SK-N-SH (cell line): Measurements from ENCODE around the gene JMJD6. TPM values are rescaled to one million over a fixed set of nuclear protein-coding genes. Genes with fewer than 3 reads are reported as not detected.

ENCODE experiments used
- CTCF ChIA-PET: fragments of 300-600, 350-600 bp; formaldehyde crosslinking; extraction: SDS; loops from one replicate; lab custom pipeline; 2021; lab: Yijun Ruan, JAX
- POLR2A ChIA-PET: fragments of 350-600 bp; sonication (Branson Sonifier 250); formaldehyde crosslinking; extraction: SDS; loops from one replicate; lab custom pipeline; 2020; ENCODE audit warnings: antibody characterized with exemption, inconsistent platforms; lab: Yijun Ruan, JAX
- DNase-seq: peaks from one replicate; pipeline ENCODE4 v3.0.0; 2012
- H2AFZ ChIP-seq: fragments of 200-600 bp; sonication (generic); 2 replicates; pipeline ENCODE4 v1.8.1; 2016; ENCODE audit warnings: antibody characterized with exemption, mild to moderate bottlenecking, low read depth
- H3F3A ChIP-seq: fragments of 200-600 bp; sonication (generic); replicated peaks from 2 replicates; pipeline ENCODE3; 2016; ENCODE audit warnings: antibody characterized with exemption, mild to moderate bottlenecking; ENCODE audit not compliant: insufficient read depth
- H3K27ac ChIP-seq, 2 experiments: fragments of 200-500 bp in 1 of 2; fragments of 200-600 bp in 1 of 2; sonication (Bioruptor generic) in 1 of 2; sonication (generic), shearing (Covaris generic) in 1 of 2; 2 replicates each; pipeline versions ENCODE4 v1.5.1 to v1.6.1; 2014 to 2016; ENCODE audit warnings: low read depth in 2 of 2, inconsistent platforms in 1 of 2, low read length in 1 of 2, mild to moderate bottlenecking in 1 of 2, mixed read lengths in 1 of 2
- H3K27me3 ChIP-seq: fragments of 200-600 bp; sonication (generic), shearing (Covaris generic); 2 replicates; pipeline ENCODE4 v1.6.1; 2016; ENCODE audit warnings: mixed run types; ENCODE audit not compliant: insufficient read depth
- H3K36me3 ChIP-seq, 2 experiments: fragments of 200-500 bp in 1 of 2; fragments of 200-600 bp in 1 of 2; sonication (Bioruptor generic) in 1 of 2; sonication (generic) in 1 of 2; replicated peaks in 1 of 2; 2 replicates each; pipeline versions ENCODE3 to v1.5.1; 2014 to 2016; ENCODE audit warnings: low read length in 1 of 2, mild to moderate bottlenecking in 1 of 2; ENCODE audit not compliant: insufficient read depth in 2 of 2, control insufficient read depth in 1 of 2
- H3K4me1 ChIP-seq, 2 experiments: fragments of 200-500 bp in 1 of 2; fragments of 200-600 bp in 1 of 2; sonication (Bioruptor generic) in 1 of 2; sonication (generic), shearing (Covaris generic) in 1 of 2; 2 replicates each; pipeline versions ENCODE4 v1.5.1 to v1.6.1; 2014 to 2016; ENCODE audit warnings: low read depth in 1 of 2, low read length in 1 of 2, mixed run types in 1 of 2; ENCODE audit not compliant: insufficient read depth in 2 of 2, control insufficient read depth in 1 of 2
- H3K4me2 ChIP-seq: fragments of 200-600 bp; sonication (generic), shearing (Covaris generic); 2 replicates; pipeline ENCODE4 v1.6.1; 2017; ENCODE audit warnings: mixed run types
- H3K4me3 ChIP-seq, 2 experiments: fragments of 200-500 bp in 1 of 2; fragments of 200-600 bp in 1 of 2; sonication (Bioruptor generic) in 1 of 2; sonication (generic), shearing (Covaris generic) in 1 of 2; 2 replicates each; pipeline versions ENCODE4 v1.5.1 to v1.8.1; 2014 to 2016; ENCODE audit warnings: low read depth in 2 of 2, inconsistent platforms in 1 of 2, low read length in 1 of 2, mild to moderate bottlenecking in 1 of 2, mixed read lengths in 1 of 2, moderate library complexity in 1 of 2
- H3K79me2 ChIP-seq: fragments of 200-600 bp; sonication (generic); 2 replicates; pipeline ENCODE4 v1.8.1; 2017; ENCODE audit warnings: mild to moderate bottlenecking; ENCODE audit not compliant: insufficient read depth
- H3K9ac ChIP-seq: fragments of 200-600 bp; sonication (generic); 2 replicates; pipeline ENCODE4 v1.6.1; 2017; ENCODE audit warnings: mixed run types
- H3K9me2 ChIP-seq: fragments of 200-600 bp; sonication (generic); 2 replicates; pipeline ENCODE4 v1.6.1; 2017; ENCODE audit warnings: mixed run types
- H3K9me3 ChIP-seq: fragments of 200-600 bp; sonication (generic); 2 replicates; pipeline ENCODE4 v1.6.1; 2017; ENCODE audit warnings: mixed run types, mild to moderate bottlenecking, moderate library complexity
- H4K20me1 ChIP-seq: fragments of 200-600 bp; sonication (generic); 2 replicates; pipeline ENCODE4 v1.6.1; 2017; ENCODE audit warnings: mild to moderate bottlenecking, mixed run types; ENCODE audit not compliant: insufficient read depth
- CHD2 ChIP-seq: fragments of 150-350 bp; IDR thresholded peaks from 2 replicates; pipeline ENCODE4 v1.6.1; 2018; ENCODE audit warnings: low read length; ENCODE audit not compliant: partially characterized antibody
- EZH2phosphoT487 ChIP-seq: fragments of 200-600 bp; sonication (generic); IDR thresholded peaks from 2 replicates; pipeline ENCODE4 v1.6.1; 2017; ENCODE audit warnings: low read depth, mixed run types, mild to moderate bottlenecking, antibody characterized with exemption, moderate library complexity, borderline replicate concordance
- GATA2 ChIP-seq: sonication (generic); formaldehyde crosslinking; IDR thresholded peaks from 2 replicates; pipeline ENCODE4 v1.5.0; 2020; ENCODE audit warnings: mild to moderate bottlenecking, missing genetic modification reagents
- MAX ChIP-seq: IDR thresholded peaks from 2 replicates; pipeline ENCODE4 v1.4.0; 2012; ENCODE audit warnings: low read depth
- MEF2A ChIP-seq: IDR thresholded peaks from 2 replicates; pipeline ENCODE4 v1.4.0; 2012; ENCODE audit warnings: low read depth, borderline replicate concordance
- MXI1 ChIP-seq: IDR thresholded peaks from 2 replicates; pipeline ENCODE4 v1.6.1; 2012; ENCODE audit warnings: mild to moderate bottlenecking, low read depth, low read length, improper control_type of control experiment
- NRF1 ChIP-seq: IDR thresholded peaks from 2 replicates; pipeline ENCODE4 v1.6.1; 2012; ENCODE audit warnings: low read depth, mild to moderate bottlenecking, low read length
- RAD21 ChIP-seq: IDR thresholded peaks from 2 replicates; pipeline ENCODE4 v1.6.1; 2012; ENCODE audit warnings: mild to moderate bottlenecking, low read length
- RCOR1 ChIP-seq: fragments of 150-350 bp; IDR thresholded peaks from 2 replicates; pipeline ENCODE4 v1.6.1; 2017; ENCODE audit warnings: antibody characterized with exemption, low read length
- REST ChIP-seq: IDR thresholded peaks from 2 replicates; pipeline ENCODE4 v1.6.1; 2012; ENCODE audit warnings: mild to moderate bottlenecking, low read depth, low read length, moderate library complexity
- TAF1 ChIP-seq: IDR thresholded peaks from 2 replicates; pipeline ENCODE4 v1.6.1; 2012; ENCODE audit warnings: low read depth, mild to moderate bottlenecking, low read length, moderate library complexity, borderline replicate concordance
- WGBS: methylation state at CpG from one replicate; pipeline ENCODE4 v1.1.6; 2017; ENCODE audit warnings: low lambda C conversion rate; 5-methylcytosine and 5-hydroxymethylcytosine counted together
- polyA plus RNA-seq, 3 experiments: library from polyadenylated mRNA; depleted of rRNA; stranded (reverse); fragments of >200 nt; gene quantifications; 2 replicates each; pipeline ENCODE4 v1.2.3, GENCODE V29; 2012

Gene JMJD6
- polyA plus RNA-seq, 1 of the 3 experiments (the other 2 are of a cell fraction), result 23.3 TPM

DNA sequence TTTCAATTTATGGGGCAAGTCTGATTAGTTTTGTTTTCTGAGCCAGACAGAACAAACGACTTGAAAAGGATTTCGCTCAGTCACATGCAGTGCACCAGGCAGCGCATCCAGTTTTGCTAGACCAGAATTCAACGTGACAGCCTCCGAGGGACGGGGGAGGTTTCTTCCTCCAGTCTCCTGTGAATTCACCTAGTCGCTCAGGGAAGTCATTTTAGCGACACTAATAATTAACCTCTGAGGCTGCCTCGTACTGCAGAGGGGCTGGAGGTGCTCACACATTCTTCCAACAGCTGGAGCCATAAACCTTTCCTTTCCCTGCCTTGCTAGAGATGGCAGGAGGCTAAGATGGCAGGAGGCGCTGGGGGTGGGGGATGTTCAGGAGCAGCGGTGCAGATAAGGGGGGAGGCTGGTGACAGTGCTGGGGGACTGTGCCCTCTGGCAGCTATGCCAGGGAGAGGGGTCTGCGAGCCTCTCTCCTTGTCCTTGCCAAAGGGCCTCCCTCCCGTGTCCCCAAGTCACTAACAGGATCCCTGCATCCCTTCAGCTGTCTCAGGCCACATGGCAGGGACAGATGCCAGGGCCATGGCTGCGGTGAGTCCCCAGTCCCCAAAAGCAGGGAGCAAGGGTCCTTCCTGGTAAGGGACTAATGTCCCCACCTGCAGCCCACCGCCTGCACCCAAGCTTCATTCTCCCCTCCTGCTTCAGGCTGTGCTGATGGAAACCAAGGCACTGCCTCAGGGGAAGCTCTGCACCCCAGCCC, 39.7 kb downstream of the JMJD6 start:
- 90% methylated on average over 14 of the region's 15 CpGs for WGBS
- H3K4me3 ChIP-seq, result no peak overlapping the region
- TF ChIP-seq MXI1, result peak; percentile 73
- TF ChIP-seq EZH2phosphoT487, result no peak
- peak; percentile 15; the same call in 1 of the 2 replicates for TF ChIP-seq RAD21
- TF ChIP-seq CHD2, result peak; percentile 22
- no peak for TF ChIP-seq MEF2A
- no peak for TF ChIP-seq REST
- H2AFZ ChIP-seq, result no peak overlapping the region
- ChIA-PET CTCF (interaction anchor here (1.0 to 12.2 kb wide), 12 partner anchors 11 to 380 kb away, joined by 3 to 255 read pairs (median 6); partner anchors contain the start of genes JMJD6, METTL23 and MXRA7), POLR2A (interaction anchor here (1.1 to 2.3 kb wide), 2 partner anchors 11 to 132 kb away, joined by 3 to 8 read pairs; no protein-coding TSS in a partner anchor)
- H4K20me1 ChIP-seq, result peaks cover 16% of the 10 kb centered on the region
- no peaks in the 10 kb centered on the region for H3K27me3 ChIP-seq
- H3F3A ChIP-seq, result peaks cover 4% of the 10 kb centered on the region
- H3K27ac ChIP-seq, result peak overlapping the region in 1 of 2 experiments; percentile 23; a peak in 2 of 4 replicates
- peak; percentile 75 for DNase-seq
- peaks cover 14 to 36% of the 10 kb centered on the region in 2 experiments for H3K36me3 ChIP-seq
- peaks cover 0 to 28% of the 10 kb centered on the region in 2 experiments; a peak in 1 of 4 replicates for H3K4me1 ChIP-seq
- H3K9me2 ChIP-seq, result no peaks in the 10 kb centered on the region
- no peak overlapping the region for H3K4me2 ChIP-seq
- no peaks in the 10 kb centered on the region for H3K9me3 ChIP-seq
- no peak overlapping the region for H3K9ac ChIP-seq
- H3K79me2 ChIP-seq, result peaks cover 32% of the 10 kb centered on the region

DNA sequence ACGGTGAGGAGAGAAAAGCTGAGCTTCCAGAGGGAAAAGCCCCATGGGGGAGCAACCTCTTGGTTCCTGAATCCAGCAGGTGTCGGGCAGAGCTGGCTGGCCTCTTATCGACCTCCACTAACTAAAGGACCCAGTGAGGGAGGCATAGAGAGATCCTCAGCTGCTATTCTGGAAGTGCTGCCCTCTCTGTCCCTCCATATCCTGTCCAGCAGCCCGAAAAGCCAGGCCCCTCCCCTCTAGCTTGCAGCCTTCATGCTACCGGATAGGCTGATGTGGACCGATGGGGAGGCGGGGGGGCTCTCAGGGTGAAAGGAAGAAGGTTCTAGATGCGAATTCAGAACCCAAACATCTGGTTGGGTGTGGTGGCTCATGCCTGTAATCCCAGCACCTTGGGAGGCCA, 40.6 kb downstream of the JMJD6 start:
- no peaks in the 10 kb centered on the region for H3K27me3 ChIP-seq

More for the DNA sequence above, 40.6 kb downstream of the JMJD6 start:
- Histone ChIP-seq H2AFZ (no peak overlapping the region), H3K9me2 (no peaks in the 10 kb centered on the region), H3K36me3 (peaks cover 15 to 36% of the 10 kb centered on the region in 2 experiments), H3K9ac (no peak overlapping the region), H3K4me3 (no peak overlapping the region), H3K9me3 (no peaks in the 10 kb centered on the region), H3K4me2 (no peak overlapping the region), H4K20me1 (peaks cover 13% of the 10 kb centered on the region), H3K4me1 (peaks cover 0 to 36% of the 10 kb centered on the region in 2 experiments; a peak in 1 of 4 replicates), H3K27ac (no peak overlapping the region; a peak in 1 of 4 replicates), H3K79me2 (peaks cover 23% of the 10 kb centered on the region), H3F3A (peaks cover 4% of the 10 kb centered on the region)
- WGBS, result 99% methylated on average over 8 of the region's 8 CpGs
- ChIA-PET POLR2A (interaction anchor here (2.3 kb wide), 1 partner anchor 11 kb away, joined by 8 read pairs; no protein-coding TSS in a partner anchor), CTCF (interaction anchor here (1.0 to 12.2 kb wide), 9 partner anchors 11 to 402 kb away, joined by 3 to 255 read pairs (median 8); partner anchors contain the start of genes JMJD6, METTL23 and MXRA7)
- no peak for DNase-seq
- TF ChIP-seq REST (no peak), NRF1 (no peak), TAF1 (no peak), RAD21 (no peak), MAX (no peak), GATA2 (CRISPR knock-in tag) (no peak), CHD2 (no peak), EZH2phosphoT487 (no peak), RCOR1 (no peak)
